ENCODE data around the gene IL16.

IL16 gene

DNA sequence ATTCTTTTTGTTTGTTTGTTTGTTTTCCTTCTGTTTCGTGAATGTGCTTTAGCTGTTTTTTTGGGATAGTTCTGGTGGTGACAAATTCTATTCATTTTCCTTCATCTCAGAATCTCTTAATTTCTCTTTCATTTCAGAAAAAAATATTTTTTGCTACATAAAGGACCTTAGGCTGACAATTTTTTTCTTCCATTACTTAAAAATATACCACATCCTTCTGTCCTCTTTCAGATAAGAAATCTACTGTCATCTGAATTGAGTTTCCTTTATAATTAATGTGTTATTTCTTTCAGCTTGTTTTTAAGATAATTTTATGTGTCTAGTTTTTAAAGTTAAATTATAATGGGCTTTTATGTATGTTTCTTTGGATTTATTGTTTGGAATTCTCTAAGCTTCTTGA is 47.6 kb downstream of the IL16 start:
- H3K4me3 ChIP-seq (ENCODE audit: low read depth, low read length), result no peak overlapping the region
- no peak for TF ChIP-seq CTCF (IDR thresholded peaks at IDR 0.05; ENCODE audit: insufficient read depth, low read depth, low read length, missing control alignments)
- no peak for DNase-seq (ENCODE audit: low read depth)

GRCh38 chr15:81253846-81254245 is 57.2 kb downstream of the IL16 start:
- no peak for DNase-seq (ENCODE audit: low read depth)
- H3K4me3 ChIP-seq (ENCODE audit: low read depth, low read length), result no peak overlapping the region
- no peak for TF ChIP-seq CTCF (IDR thresholded peaks at IDR 0.05; ENCODE audit: insufficient read depth, low read depth, low read length, missing control alignments)

- TF ChIP-seq CTCF (IDR thresholded peaks at IDR 0.05; ENCODE audit: insufficient read depth, low read depth, low read length, missing control alignments), result no peak
- no peak for DNase-seq (ENCODE audit: low read depth)
- H3K4me3 ChIP-seq (ENCODE audit: low read depth, low read length), result no peak overlapping the region
Observed at GRCh38 chr15:81254277-81254915, 57.7 kb downstream of the IL16 start.

- DNase-seq (ENCODE audit: low read depth), result no peak
- H3K4me3 ChIP-seq (ENCODE audit: low read depth, low read length), result no peak overlapping the region
- TF ChIP-seq CTCF (IDR thresholded peaks at IDR 0.05; ENCODE audit: insufficient read depth, low read depth, low read length, missing control alignments), result no peak
Observed at GRCh38 chr15:81254916-81255290, 58.2 kb downstream of the IL16 start.

GRCh38 chr15:81255315-81255957 is 58.8 kb downstream of the IL16 start:
- H3K4me3 ChIP-seq (ENCODE audit: low read depth, low read length), result no peak overlapping the region
- no peak for TF ChIP-seq CTCF (IDR thresholded peaks at IDR 0.05; ENCODE audit: insufficient read depth, low read depth, low read length, missing control alignments)
- DNase-seq (ENCODE audit: low read depth), result no peak

DNA sequence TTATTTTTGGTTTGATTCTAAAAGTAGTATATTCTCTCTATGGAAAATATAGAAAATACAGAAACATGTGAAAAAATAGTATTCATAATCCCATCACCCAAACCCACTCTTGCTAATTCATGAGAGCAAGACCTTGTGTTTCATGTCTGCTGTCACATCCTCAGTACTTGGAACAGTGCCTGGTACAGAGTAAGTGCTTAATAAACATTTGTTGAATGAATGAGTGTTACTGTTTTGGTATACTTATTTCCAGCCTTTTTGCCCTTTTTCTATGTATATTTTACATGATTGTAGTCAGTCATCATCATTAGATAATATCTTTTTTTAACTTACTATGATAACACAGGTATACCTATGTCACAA is 59.3 kb downstream of the IL16 start:
- H3K4me3 ChIP-seq (ENCODE audit: low read depth, low read length), result no peak overlapping the region
- TF ChIP-seq CTCF (IDR thresholded peaks at IDR 0.05; ENCODE audit: insufficient read depth, low read depth, low read length, missing control alignments), result no peak
- no peak for DNase-seq (ENCODE audit: low read depth)

DNA sequence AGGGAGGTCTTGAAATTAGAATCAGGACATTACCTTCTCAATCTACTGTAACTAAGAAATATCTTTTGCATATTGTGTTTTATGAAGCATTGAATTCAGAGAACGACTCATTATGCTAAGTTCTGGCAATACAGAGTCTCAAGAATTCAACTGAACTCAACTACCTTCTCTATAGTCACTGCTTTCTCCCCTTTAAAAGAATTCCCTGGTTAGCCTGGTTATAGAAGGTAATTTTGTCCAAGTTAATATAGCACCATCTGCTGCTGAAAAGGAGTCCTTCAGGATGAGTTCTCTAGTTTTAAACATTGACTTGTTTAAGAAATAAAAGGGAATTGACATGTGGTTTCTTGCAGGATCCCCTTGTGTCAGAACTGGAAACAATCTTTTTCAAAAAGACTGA is 60.2 kb downstream of the IL16 start:
- TF ChIP-seq CTCF (IDR thresholded peaks at IDR 0.05; ENCODE audit: insufficient read depth, low read depth, low read length, missing control alignments), result no peak
- no peak overlapping the region for H3K4me3 ChIP-seq (ENCODE audit: low read depth, low read length)
- no peak for DNase-seq (ENCODE audit: low read depth)

Data from GM12865 (cell line).